CD4-positive, alpha-beta T cell (primary cell): Measurements from ENCODE around the gene STAT5B. TPM values are rescaled to one million over a fixed set of nuclear protein-coding genes. Genes with fewer than 3 reads are reported as not detected.
A peak's percentile ranks its signal among the peaks of the same experiment; 100 is the strongest.

Experiments used
- ATAC-seq: fragments of 200-7000 bp; cut with Tn5 transposase; one replicate; pipeline ENCODE4 v1.10.0; 2022; ENCODE audit warnings: mild to moderate bottlenecking; ENCODE audit not compliant: poor library complexity
- CTCF ChIA-PET: fragments of 350-600 bp; sonication (Branson Sonifier 250); formaldehyde crosslinking; loops from one replicate; lab custom pipeline; 2021; ENCODE audit warnings: antibody characterized with exemption, inconsistent platforms; lab: Charles Lee
- POLR2A ChIA-PET: fragments of 350-600 bp; sonication (Branson Sonifier 250); formaldehyde crosslinking; loops from one replicate; lab custom pipeline; 2021; ENCODE audit warnings: antibody characterized with exemption, inconsistent platforms; lab: Charles Lee
- DNase-seq, 14 experiments: peaks; one replicate each; pipeline ENCODE4 v3.0.0-alpha.2; 2013 to 2020; ENCODE audit warnings: mixed read lengths in 2 of 14
- H3K27ac ChIP-seq, 2 donors: one replicate each; pipeline versions ENCODE4 v1.5.1 to v1.7.0; 2013; ENCODE audit warnings: low read length in 2 of 2, low read depth in 1 of 2, mild to moderate bottlenecking in 1 of 2
- H3K27me3 ChIP-seq, 2 experiments: 1 replicate in 1 of 2; 2 replicates in 1 of 2; pipeline versions ENCODE4 v1.6.1 to v1.7.0; 2013; ENCODE audit warnings: low read length in 2 of 2, control low read depth in 1 of 2, mild to moderate bottlenecking in 1 of 2, moderate library complexity in 1 of 2; ENCODE audit not compliant: insufficient read depth in 2 of 2, control insufficient read depth in 1 of 2
- H3K36me3 ChIP-seq: one replicate; pipeline ENCODE4 v1.6.1; 2013; ENCODE audit warnings: low read length, control low read depth; ENCODE audit not compliant: insufficient read depth
- H3K4me1 ChIP-seq: one replicate; pipeline ENCODE4 v1.6.1; 2013; ENCODE audit warnings: low read length, control low read depth; ENCODE audit not compliant: insufficient read depth
- H3K4me3 ChIP-seq: one replicate; pipeline ENCODE4 v1.5.1; 2013; ENCODE audit warnings: mild to moderate bottlenecking, low read length, moderate library complexity
- H3K9me3 ChIP-seq, 2 experiments: 1 replicate in 1 of 2; 2 replicates in 1 of 2; pipeline versions ENCODE4 v1.6.1 to v1.7.0; 2013; ENCODE audit warnings: low read length in 2 of 2, mild to moderate bottlenecking in 2 of 2, control low read depth in 1 of 2, moderate library complexity in 1 of 2; ENCODE audit not compliant: control insufficient read depth in 1 of 2, insufficient read depth in 1 of 2
- H3K27ac Mint-ChIP-seq: one replicate; pipeline ENCODE4 v1.8.0; 2020; ENCODE audit warnings: mixed read lengths
- H3K27me3 Mint-ChIP-seq: one replicate; pipeline ENCODE4 v1.8.0; 2021; ENCODE audit warnings: mixed read lengths
- H3K36me3 Mint-ChIP-seq: one replicate; pipeline ENCODE4 v1.8.0; 2021; ENCODE audit warnings: low read depth, mixed read lengths
- H3K4me1 Mint-ChIP-seq: one replicate; pipeline ENCODE4 v1.8.0; 2021; ENCODE audit warnings: low read depth, mixed read lengths
- H3K4me3 Mint-ChIP-seq: one replicate; pipeline ENCODE4 v1.8.0; 2020; ENCODE audit warnings: mild to moderate bottlenecking, mixed read lengths
- H3K9me3 Mint-ChIP-seq: one replicate; pipeline ENCODE4 v1.8.0; 2020; ENCODE audit warnings: mixed read lengths
- CTCF ChIP-seq: fragments of 200-600 bp; IDR thresholded peaks from one replicate; pipeline ENCODE4 v1.8.0; 2022; ENCODE audit warnings: antibody characterized with exemption, mild to moderate bottlenecking
- intact Hi-C, 2 experiments: fragments of 100-400 bp; cut with DNase I in 1 of 2; cut with micrococcal nuclease in 1 of 2; formaldehyde crosslinking; loops; one replicate each; pipeline versions ENCODE4 v1.15.1 to v1.9.0; 2023 to 2025; cut with DNase I, micrococcal nuclease
- total RNA-seq, 174 experiments: library from RNA in 2 of 174; stranded (reverse) in 2 of 174; gene quantifications; one replicate each; pipeline ENCODE4 v1.2.3 and lab custom pipeline; 2021 to 2026

Gene STAT5B
- total RNA-seq, 2 experiments from 2014 or later: 99.4 to 104 TPM

GRCh38 chr17:42193216-42193968 is 82.8 kb downstream of the STAT5B start:
- peak overlapping the region; percentile 95 for H3K4me3 Mint-ChIP-seq
- no peaks in the 10 kb centered on the region for H3K9me3 Mint-ChIP-seq
- peak overlapping the region; percentile 75 for H3K4me3 ChIP-seq
- H3K4me1 ChIP-seq: peaks cover 26% of the 10 kb centered on the region
- no peak for DNase-seq
- TF ChIP-seq CTCF: no peak
- no peaks in the 10 kb centered on the region for H3K27me3 ChIP-seq
- intact Hi-C loops: loop anchor here in 1 of 2 experiments (2.0 to 5.0 kb wide), 2 partner anchors 37 to 71 kb away; partner anchors contain the start of genes HSPB9 and KAT2A
- H3K9me3 ChIP-seq: no peaks in the 10 kb centered on the region
- peak overlapping the region; percentile 76 for H3K27ac Mint-ChIP-seq
- ChIA-PET POLR2A (interaction anchor here (1.2 to 3.6 kb wide), 10 partner anchors 9 to 416 kb away, joined by 3 to 23 read pairs (median 6); partner anchors contain the start of genes CNP, DHX58, HCRT and KCNH4), CTCF (interaction anchor here (0.8 to 2.5 kb wide), 4 partner anchors 9 to 119 kb away, joined by 3 to 12 read pairs (median 8); partner anchors contain the start of genes HCRT and KCNH4)
- no peak for ATAC-seq
- H3K4me1 Mint-ChIP-seq: peaks cover 18% of the 10 kb centered on the region
- H3K36me3 Mint-ChIP-seq: peaks cover 6% of the 10 kb centered on the region
- no peaks in the 10 kb centered on the region for H3K27me3 Mint-ChIP-seq
- H3K27ac ChIP-seq: no peak overlapping the region
- H3K36me3 ChIP-seq: no peaks in the 10 kb centered on the region

GRCh38 chr17:42192189-42193126 is 83.7 kb downstream of the STAT5B start:
- ChIA-PET CTCF (interaction anchor here (1.3 kb wide), 1 partner anchor 56 kb away, joined by 4 read pairs; no protein-coding TSS in a partner anchor), POLR2A (interaction anchor here (1.2 kb wide), 1 partner anchor 417 kb away, joined by 4 read pairs; the partner anchor contains the start of genes RETREG3 and TUBG1)
- intact Hi-C loops: loop anchor here in 1 of 2 experiments (2.0 to 5.0 kb wide), 2 partner anchors 36 to 70 kb away; partner anchors contain the start of genes HSPB9 and KAT2A
- Histone ChIP-seq H3K27ac (no peak overlapping the region), H3K27me3 (no peaks in the 10 kb centered on the region), H3K9me3 (no peaks in the 10 kb centered on the region), H3K4me1 (peaks cover 26% of the 10 kb centered on the region), H3K4me3 (no peak overlapping the region), H3K36me3 (no peaks in the 10 kb centered on the region)
- Mint-ChIP-seq H3K27ac (no peak overlapping the region), H3K9me3 (no peaks in the 10 kb centered on the region), H3K4me3 (peak overlapping the region; percentile 95), H3K36me3 (peaks cover 6% of the 10 kb centered on the region), H3K27me3 (no peaks in the 10 kb centered on the region), H3K4me1 (peaks cover 18% of the 10 kb centered on the region)
- DNase-seq (no peak), ATAC-seq (no peak)
- TF ChIP-seq CTCF: no peak

GRCh38 chr17:42191275-42191608 is 84.9 kb downstream of the STAT5B start:
- H3K9me3 ChIP-seq: no peaks in the 10 kb centered on the region
- no peaks in the 10 kb centered on the region for H3K9me3 Mint-ChIP-seq
- H3K27me3 Mint-ChIP-seq: no peaks in the 10 kb centered on the region
- H3K4me1 Mint-ChIP-seq: peaks cover 18% of the 10 kb centered on the region
- no peaks in the 10 kb centered on the region for H3K27me3 ChIP-seq
- POLR2A ChIA-PET: no interaction called here
- peaks cover 6% of the 10 kb centered on the region for H3K36me3 Mint-ChIP-seq
- no peaks in the 10 kb centered on the region for H3K36me3 ChIP-seq
- intact Hi-C loops: loop anchor here in 1 of 2 experiments (5.0 kb wide), 1 partner anchor 69 kb away; the partner anchor contains the start of genes HSPB9 and KAT2A
- no peak overlapping the region for H3K27ac Mint-ChIP-seq
- DNase-seq (no peak), ATAC-seq (no peak)
- CTCF ChIA-PET: no interaction called here
- no peak overlapping the region for H3K27ac ChIP-seq
- no peak for TF ChIP-seq CTCF
- peaks cover 26% of the 10 kb centered on the region for H3K4me1 ChIP-seq
- H3K4me3 ChIP-seq: no peak overlapping the region
- no peak overlapping the region for H3K4me3 Mint-ChIP-seq
